Ishikawa (cell line): Measurements from ENCODE around the gene HSPA1L.

Experiments
- CEBPB ChIP-seq: IDR thresholded peaks from 2 replicates; pipeline ENCODE4 v1.6.1; 2012
- CREB1 ChIP-seq: IDR thresholded peaks from 2 replicates; pipeline ENCODE4 v1.6.1; 2012; ENCODE audit warnings: low read depth
- EGR1 ChIP-seq: IDR thresholded peaks from 2 replicates; pipeline ENCODE4 v1.6.1; 2012
- EP300 ChIP-seq: IDR thresholded peaks from 2 replicates; pipeline ENCODE4 v1.6.1; 2012; ENCODE audit warnings: borderline replicate concordance
- FOXM1 ChIP-seq: IDR thresholded peaks from 2 replicates; pipeline ENCODE4 v1.6.1; 2012; ENCODE audit warnings: low read depth, borderline replicate concordance
- MAX ChIP-seq: IDR thresholded peaks from 2 replicates; pipeline ENCODE4 v1.6.1; 2012
- NFIC ChIP-seq: IDR thresholded peaks from 2 replicates; pipeline ENCODE4 v1.6.1; 2012
- RAD21 ChIP-seq: IDR thresholded peaks from 2 replicates; pipeline ENCODE4 v1.6.1; 2012; ENCODE audit warnings: low read depth
- REST ChIP-seq: IDR thresholded peaks from 2 replicates; pipeline ENCODE4 v1.6.1; 2012; ENCODE audit warnings: low read depth, mild to moderate bottlenecking
- TAF1 ChIP-seq: IDR thresholded peaks from 2 replicates; pipeline ENCODE4 v1.6.1; 2012; ENCODE audit warnings: low read depth, mild to moderate bottlenecking
- TCF12 ChIP-seq: IDR thresholded peaks from 2 replicates; pipeline ENCODE4 v1.6.1; 2012; ENCODE audit warnings: low read depth
- TEAD4 ChIP-seq: IDR thresholded peaks from 2 replicates; pipeline ENCODE4 v1.6.1; 2012
- USF1 ChIP-seq: IDR thresholded peaks from 2 replicates; pipeline ENCODE4 v1.6.1; 2012
- YY1 ChIP-seq: IDR thresholded peaks from 2 replicates; pipeline ENCODE4 v1.6.1; 2012; ENCODE audit warnings: low read depth
- ZBTB7A ChIP-seq: IDR thresholded peaks from 2 replicates; pipeline ENCODE4 v1.6.1; 2012; ENCODE audit warnings: low read depth

Gene HSPA1L

GRCh38 chr6:31850765-31851484 is 35.8 kb upstream of the HSPA1L start:
- TF ChIP-seq USF1, result no peak
- TF ChIP-seq REST, result no peak
- TF ChIP-seq TEAD4, result no peak

GRCh38 chr6:31847276-31847978 is 32.3 kb upstream of the HSPA1L start:
- TF ChIP-seq CEBPB (no peak), MAX (no peak), RAD21 (no peak), TCF12 (no peak), NFIC (no peak), CREB1 (no peak)

GRCh38 chr6:31844507-31844906 is 29.4 kb upstream of the HSPA1L start:
- TF ChIP-seq ZBTB7A, result no peak
- no peak for TF ChIP-seq EGR1
- TF ChIP-seq CEBPB, result no peak
- no peak for TF ChIP-seq NFIC
- no peak for TF ChIP-seq EP300
- TF ChIP-seq FOXM1, result no peak
- no peak for TF ChIP-seq YY1
- TF ChIP-seq USF1, result no peak
- no peak for TF ChIP-seq RAD21

- TF ChIP-seq USF1, result no peak
- TF ChIP-seq CREB1, result no peak
- TF ChIP-seq YY1, result 0 out of 2 replicates have a peak, but pooled peaks have one; percentile 10
Measured at GRCh38 chr6:31842053-31842452, 27.0 kb upstream of the HSPA1L start.

GRCh38 chr6:31838968-31839367 is 23.9 kb upstream of the HSPA1L start:
- TF ChIP-seq TAF1 (no peak), EP300 (no peak), FOXM1 (no peak), TCF12 (no peak), USF1 (no peak), MAX (no peak), TEAD4 (no peak), CEBPB (no peak)

- TF ChIP-seq MAX, result no peak
- TF ChIP-seq ZBTB7A, result no peak
- no peak for TF ChIP-seq FOXM1
- TF ChIP-seq YY1, result no peak
- no peak for TF ChIP-seq TCF12
- TF ChIP-seq EGR1, result no peak
- no peak for TF ChIP-seq TAF1
- TF ChIP-seq TEAD4, result no peak
- TF ChIP-seq CEBPB, result no peak
- TF ChIP-seq EP300, result no peak
- TF ChIP-seq REST, result no peak
- no peak for TF ChIP-seq CREB1
- no peak for TF ChIP-seq NFIC
- no peak for TF ChIP-seq USF1
- TF ChIP-seq RAD21, result no peak
Measured at GRCh38 chr6:31837369-31838113, 22.5 kb upstream of the HSPA1L start.
